22Rv1 (cell line): ENCODE measurements around the gene RAB30.
A peak's percentile ranks its signal among the peaks of the same experiment; 100 is the strongest.

Source experiments
- H3K27ac ChIP-seq: fragments of 450-650 bp; 2 replicates; pipeline ENCODE4 v1.5.1; 2017
- ZFX ChIP-seq: fragments of 450-650 bp; IDR thresholded peaks from 2 replicates; pipeline ENCODE4 v1.6.1; 2017; ENCODE audit warnings: antibody characterized with exemption, borderline replicate concordance
- TF ChIP-seq, protein P1 (sequence below): fragments of 450-650 bp; IDR thresholded peaks from 2 replicates; pipeline ENCODE4 v1.5.1; 2017; ENCODE audit warnings: mild to moderate bottlenecking

The RAB30 gene

GRCh38 chr11:83087035-83087434 is 15.3 kb upstream of the RAB30 start:
- peak overlapping the region; percentile 47 for H3K27ac ChIP-seq
- no peak for TF ChIP-seq ZFX
- TF ChIP-seq, protein P1, sequence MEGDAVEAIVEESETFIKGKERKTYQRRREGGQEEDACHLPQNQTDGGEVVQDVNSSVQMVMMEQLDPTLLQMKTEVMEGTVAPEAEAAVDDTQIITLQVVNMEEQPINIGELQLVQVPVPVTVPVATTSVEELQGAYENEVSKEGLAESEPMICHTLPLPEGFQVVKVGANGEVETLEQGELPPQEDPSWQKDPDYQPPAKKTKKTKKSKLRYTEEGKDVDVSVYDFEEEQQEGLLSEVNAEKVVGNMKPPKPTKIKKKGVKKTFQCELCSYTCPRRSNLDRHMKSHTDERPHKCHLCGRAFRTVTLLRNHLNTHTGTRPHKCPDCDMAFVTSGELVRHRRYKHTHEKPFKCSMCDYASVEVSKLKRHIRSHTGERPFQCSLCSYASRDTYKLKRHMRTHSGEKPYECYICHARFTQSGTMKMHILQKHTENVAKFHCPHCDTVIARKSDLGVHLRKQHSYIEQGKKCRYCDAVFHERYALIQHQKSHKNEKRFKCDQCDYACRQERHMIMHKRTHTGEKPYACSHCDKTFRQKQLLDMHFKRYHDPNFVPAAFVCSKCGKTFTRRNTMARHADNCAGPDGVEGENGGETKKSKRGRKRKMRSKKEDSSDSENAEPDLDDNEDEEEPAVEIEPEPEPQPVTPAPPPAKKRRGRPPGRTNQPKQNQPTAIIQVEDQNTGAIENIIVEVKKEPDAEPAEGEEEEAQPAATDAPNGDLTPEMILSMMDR, result peak; percentile 60

DNA sequence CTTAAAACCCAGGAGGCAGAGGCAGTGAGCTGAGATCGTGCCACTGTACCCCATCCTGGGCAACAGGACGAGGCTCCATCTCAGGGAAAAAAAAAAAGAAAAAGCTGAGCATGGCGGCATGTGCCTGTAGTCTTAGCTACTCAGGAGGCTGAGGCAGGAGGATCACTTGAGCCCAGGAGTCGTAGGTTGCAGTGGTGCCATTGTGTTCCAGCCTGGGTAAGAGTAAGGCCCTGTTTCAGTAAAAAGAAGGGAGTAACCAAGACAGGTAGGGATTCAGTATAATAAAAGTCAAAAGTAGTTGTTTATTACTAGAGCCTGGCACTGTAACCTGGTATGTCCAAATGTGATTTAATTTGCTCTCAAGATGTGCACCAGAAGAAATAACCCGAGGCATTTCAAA is 8.1 kb upstream of the RAB30 start:
- TF ChIP-seq, protein P1, result no peak
- no peak for TF ChIP-seq ZFX

GRCh38 chr11:83078269-83078668 is 6.6 kb upstream of the RAB30 start:
- TF ChIP-seq, protein P1, result no peak
- no peak for TF ChIP-seq ZFX
- H3K27ac ChIP-seq, result no peak overlapping the region; the same call in 1 of the 2 replicates

More for the DNA sequence above, 8.1 kb upstream of the RAB30 start:
- no peak overlapping the region for H3K27ac ChIP-seq

GRCh38 chr11:83073884-83074283 is 2.2 kb upstream of the RAB30 start:
- H3K27ac ChIP-seq, result no peak overlapping the region
- no peak for TF ChIP-seq ZFX
- TF ChIP-seq, protein P1, result no peak

GRCh38 chr11:83073258-83073657 is 1.6 kb upstream of the RAB30 start:
- H3K27ac ChIP-seq, result no peak overlapping the region
- TF ChIP-seq, protein P1, result no peak
- TF ChIP-seq ZFX, result no peak

DNA sequence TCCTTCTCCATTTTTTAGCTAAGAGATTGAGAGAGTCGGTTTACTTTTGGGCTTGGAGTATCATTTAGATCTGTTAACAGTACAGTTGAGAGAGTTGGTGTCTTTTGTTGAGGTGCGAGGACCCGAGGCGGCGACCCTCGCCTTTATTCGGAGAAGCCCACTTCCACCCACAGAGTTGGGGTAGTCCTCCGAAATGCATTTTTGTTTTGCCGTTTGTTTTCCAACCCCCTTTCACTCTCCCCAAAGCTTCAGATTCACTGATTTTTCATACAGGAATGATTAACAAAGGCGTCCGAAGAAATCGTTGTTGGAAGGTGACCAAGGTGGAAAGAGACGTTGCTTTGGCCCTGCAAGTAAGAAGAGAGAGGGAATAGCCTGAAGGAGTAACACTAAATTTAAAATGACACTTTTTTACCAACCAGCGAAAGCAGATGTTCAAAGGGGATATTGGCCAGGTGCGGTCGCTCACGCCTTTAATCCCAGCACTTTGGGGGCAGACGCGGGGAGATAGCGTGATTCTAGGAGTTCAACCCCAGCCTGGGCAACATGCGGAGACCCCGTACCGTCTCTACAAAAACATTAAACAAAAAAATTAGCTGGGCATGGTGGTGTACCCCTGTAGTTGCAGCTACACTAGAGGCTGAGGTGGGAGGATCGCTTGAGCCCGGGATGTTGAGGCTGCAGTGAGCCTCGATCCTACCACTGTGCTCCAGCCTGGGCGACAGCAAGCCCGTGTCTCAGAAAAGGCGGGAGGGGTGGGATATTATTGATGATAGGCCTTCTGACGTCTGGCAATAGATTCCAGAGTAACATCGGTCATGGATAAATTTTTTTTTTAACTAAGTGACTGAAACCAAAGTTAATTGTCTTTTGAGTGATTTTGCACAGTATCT is 899 bp upstream of the RAB30 start:
- no peak for TF ChIP-seq ZFX
- H3K27ac ChIP-seq, result peak overlapping the region; percentile 76

DNA sequence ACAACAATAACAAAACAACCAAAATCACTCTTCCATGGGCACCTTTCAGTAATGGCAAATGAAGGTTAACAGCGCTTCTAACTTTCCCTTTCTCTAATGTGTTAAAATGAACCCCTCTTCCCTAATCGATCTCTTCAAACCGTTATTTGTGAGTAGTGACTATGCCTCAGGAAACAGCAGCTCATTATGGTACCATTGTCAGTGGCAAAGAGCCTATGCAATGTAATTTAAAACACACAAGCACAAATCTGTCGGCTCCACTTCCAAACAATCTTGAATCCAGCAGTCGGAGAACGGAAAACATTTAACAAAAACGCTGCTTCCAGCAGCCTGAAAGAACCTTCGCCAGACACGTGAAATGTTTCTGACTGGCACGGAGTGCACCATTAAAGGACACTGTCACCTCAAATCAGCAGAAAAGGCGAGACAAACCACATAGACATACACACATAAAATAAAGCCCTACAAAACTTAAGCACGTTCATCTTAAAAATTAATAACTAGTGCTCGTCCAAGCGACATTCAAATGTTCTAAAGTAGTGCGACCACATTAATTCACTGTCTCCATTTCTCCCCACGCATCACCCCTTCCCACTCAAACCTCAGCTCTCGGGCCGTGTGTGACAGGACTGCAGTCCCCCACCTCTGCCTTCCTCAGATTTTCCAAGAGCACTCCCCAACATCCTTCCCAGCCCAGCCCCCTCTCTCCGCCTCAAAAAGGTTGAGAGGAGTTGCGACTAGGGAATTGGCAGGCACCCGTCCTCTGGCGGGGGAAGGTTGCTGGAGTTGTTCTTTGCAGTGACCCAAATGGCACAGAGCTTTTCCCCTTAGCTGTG is 748 bp downstream of the RAB30 start:
- TF ChIP-seq ZFX, result no peak
- TF ChIP-seq, protein P1, result no peak
- H3K27ac ChIP-seq, result peak overlapping the region; percentile 76
